Measurements from ENCODE around the gene HYOU1. TPM values are rescaled to one million over a fixed set of nuclear protein-coding genes. Genes with fewer than 3 reads are reported as not detected.
A peak's percentile ranks its signal among the peaks of the same experiment; 100 is the strongest.
"Not testable (repeated sequence)": the region's sequence is repeated elsewhere in the genome, so short reads cannot be mapped to it uniquely, and the experiment has no call there.

HYOU1 gene
- total RNA-seq, 2 experiments from 2014 or later: 76.5 to 81.4 TPM

GRCh38 chr11:119038884-119039283, 18.1 kb downstream of the HYOU1 start:
- Histone ChIP-seq H3K27ac (ENCODE audit: low read depth in 1 of 2, low read length in 2 of 2) (no peak overlapping the region), H3K36me3 (ENCODE audit: insufficient read depth, low read length) (no peaks in the 10 kb centered on the region), H3K27me3 (ENCODE audit: control insufficient read depth in 1 of 2, insufficient read depth in 2 of 2, low read length in 2 of 2) (no peaks in the 10 kb centered on the region), H3K4me1 (ENCODE audit: insufficient read depth, low read length) (no peaks in the 10 kb centered on the region), H3K4me3 (ENCODE audit: low read length) (no peak overlapping the region), H3K9me3 (ENCODE audit: control insufficient read depth in 1 of 2, insufficient read depth in 1 of 2, low read length in 2 of 2) (no peaks in the 10 kb centered on the region)
- no peaks in the 10 kb centered on the region for H3K4me1 Mint-ChIP-seq (ENCODE audit: low read depth)
- no peak for TF ChIP-seq CTCF (IDR thresholded peaks at IDR 0.05)
- no peak overlapping the region for H3K4me3 Mint-ChIP-seq
- no peaks in the 10 kb centered on the region for H3K36me3 Mint-ChIP-seq (ENCODE audit: low read depth)
- POLR2A ChIA-PET: no interaction called here
- no peaks in the 10 kb centered on the region for H3K27me3 Mint-ChIP-seq
- H3K9me3 Mint-ChIP-seq: no peaks in the 10 kb centered on the region
- CTCF ChIA-PET: no interaction called here
- H3K27ac Mint-ChIP-seq: no peak overlapping the region
- no peak for DNase-seq
- no peak for ATAC-seq (ENCODE audit: poor library complexity)
- intact Hi-C loops (cut with DNase I, micrococcal nuclease): no loop called here

GRCh38 chr11:119034813-119035212, 22.2 kb downstream of the HYOU1 start:
- no peak overlapping the region for H3K4me3 ChIP-seq (ENCODE audit: low read length)
- ChIA-PET CTCF (no interaction called here), POLR2A (no interaction called here)
- no peak for ATAC-seq (ENCODE audit: poor library complexity)
- Mint-ChIP-seq H3K27me3 (no peaks in the 10 kb centered on the region), H3K4me1 (ENCODE audit: low read depth) (peaks cover 7% of the 10 kb centered on the region), H3K4me3 (no peak overlapping the region), H3K27ac (no peak overlapping the region), H3K9me3 (no peaks in the 10 kb centered on the region), H3K36me3 (ENCODE audit: low read depth) (peaks cover 5% of the 10 kb centered on the region)
- no peak overlapping the region for H3K27ac ChIP-seq (ENCODE audit: low read depth in 1 of 2, low read length in 2 of 2)
- H3K27me3 ChIP-seq (ENCODE audit: control insufficient read depth in 1 of 2, insufficient read depth in 2 of 2, low read length in 2 of 2): no peaks in the 10 kb centered on the region
- TF ChIP-seq CTCF (IDR thresholded peaks at IDR 0.05): no peak
- DNase-seq: no peak
- H3K9me3 ChIP-seq (ENCODE audit: control insufficient read depth in 1 of 2, insufficient read depth in 1 of 2, low read length in 2 of 2): no peaks in the 10 kb centered on the region
- peaks cover 11% of the 10 kb centered on the region for H3K4me1 ChIP-seq (ENCODE audit: insufficient read depth, low read length)
- intact Hi-C loops (cut with DNase I, micrococcal nuclease): loop anchor here in 1 of 2 experiments (5.0 kb wide), 1 partner anchor 38 kb away; the partner anchor contains the start of gene CENATAC
- no peaks in the 10 kb centered on the region for H3K36me3 ChIP-seq (ENCODE audit: insufficient read depth, low read length)

- H3K36me3 Mint-ChIP-seq (ENCODE audit: low read depth): not testable (repeated sequence)
- POLR2A ChIA-PET: interaction anchor here (0.9 kb wide), 1 partner anchor 15 kb away, joined by 3 read pairs; the partner anchor contains the start of gene RPS25
Measured at GRCh38 chr11:119033421-119033820, 23.6 kb downstream of the HYOU1 start.

GRCh38 chr11:119031912-119032280, 25.1 kb downstream of the HYOU1 start:
- Histone ChIP-seq H3K27me3 (ENCODE audit: control insufficient read depth in 1 of 2, insufficient read depth in 2 of 2, low read length in 2 of 2) (no peaks in the 10 kb centered on the region), H3K9me3 (ENCODE audit: control insufficient read depth in 1 of 2, insufficient read depth in 1 of 2, low read length in 2 of 2) (no peaks in the 10 kb centered on the region), H3K36me3 (ENCODE audit: insufficient read depth, low read length) (peaks cover 5% of the 10 kb centered on the region), H3K4me3 (ENCODE audit: low read length) (no peak overlapping the region), H3K4me1 (ENCODE audit: insufficient read depth, low read length) (peaks cover 29% of the 10 kb centered on the region), H3K27ac (ENCODE audit: low read depth in 1 of 2, low read length in 2 of 2) (no peak overlapping the region)
- CTCF ChIA-PET: interaction anchor here (1.0 kb wide), 1 partner anchor 34 kb away, joined by 3 read pairs; no protein-coding TSS in a partner anchor
- Mint-ChIP-seq H3K27me3 (no peaks in the 10 kb centered on the region), H3K36me3 (ENCODE audit: low read depth) (peaks cover 5% of the 10 kb centered on the region), H3K27ac (no peak overlapping the region), H3K4me3 (peak overlapping the region; percentile 96), H3K4me1 (ENCODE audit: low read depth) (peaks cover 19% of the 10 kb centered on the region), H3K9me3 (no peaks in the 10 kb centered on the region)
- intact Hi-C loops (cut with DNase I, micrococcal nuclease): loop anchor here (2.0 to 5.0 kb wide), 3 partner anchors 25 to 63 kb away; partner anchors contain the start of genes CENATAC (in 1 of the 2) and HYOU1 (in 1 of the 2)
- no peak for TF ChIP-seq CTCF (IDR thresholded peaks at IDR 0.05)
- ATAC-seq (ENCODE audit: poor library complexity): no peak
- no peak for DNase-seq
- POLR2A ChIA-PET: interaction anchor here (0.6 to 5.8 kb wide), 5 partner anchors 12 to 240 kb away, joined by 3 to 94 read pairs (median 10); partner anchors contain the start of genes HYOU1, RPS25 and TRAPPC4

More at GRCh38 chr11:119033421-119033820, 23.6 kb downstream of the HYOU1 start:
- H3K27ac ChIP-seq (ENCODE audit: low read depth in 1 of 2, low read length in 2 of 2); H3K27me3 ChIP-seq (ENCODE audit: control insufficient read depth in 1 of 2, insufficient read depth in 2 of 2, low read length in 2 of 2); H3K27me3 Mint-ChIP-seq; H3K36me3 ChIP-seq (ENCODE audit: insufficient read depth, low read length); H3K9me3 Mint-ChIP-seq; H3K4me3 Mint-ChIP-seq; ATAC-seq (ENCODE audit: poor library complexity); H3K27ac Mint-ChIP-seq; DNase-seq; H3K4me3 ChIP-seq (ENCODE audit: low read length); H3K9me3 ChIP-seq (ENCODE audit: control insufficient read depth in 1 of 2, insufficient read depth in 1 of 2, low read length in 2 of 2): not testable (repeated sequence)
- intact Hi-C loops (cut with DNase I, micrococcal nuclease): loop anchor here in 1 of 2 experiments (5.0 kb wide), 1 partner anchor 36 kb away; the partner anchor contains the start of gene CENATAC
- H3K4me1 Mint-ChIP-seq (ENCODE audit: low read depth): peaks cover 19% of the 10 kb centered on the region
- CTCF ChIA-PET: interaction anchor here (0.7 kb wide), 1 partner anchor 75 kb away, joined by 3 read pairs; no protein-coding TSS in a partner anchor
- peaks cover 25% of the 10 kb centered on the region for H3K4me1 ChIP-seq (ENCODE audit: insufficient read depth, low read length)
